IPS-NIHi11 (cell line): Measurements from ENCODE around the gene KCNH2.

Source experiments
- DNase-seq: peaks from one replicate; pipeline ENCODE4 v3.0.0; 2012; ENCODE audit warnings: mixed read lengths, low spot score

Gene KCNH2

DNA sequence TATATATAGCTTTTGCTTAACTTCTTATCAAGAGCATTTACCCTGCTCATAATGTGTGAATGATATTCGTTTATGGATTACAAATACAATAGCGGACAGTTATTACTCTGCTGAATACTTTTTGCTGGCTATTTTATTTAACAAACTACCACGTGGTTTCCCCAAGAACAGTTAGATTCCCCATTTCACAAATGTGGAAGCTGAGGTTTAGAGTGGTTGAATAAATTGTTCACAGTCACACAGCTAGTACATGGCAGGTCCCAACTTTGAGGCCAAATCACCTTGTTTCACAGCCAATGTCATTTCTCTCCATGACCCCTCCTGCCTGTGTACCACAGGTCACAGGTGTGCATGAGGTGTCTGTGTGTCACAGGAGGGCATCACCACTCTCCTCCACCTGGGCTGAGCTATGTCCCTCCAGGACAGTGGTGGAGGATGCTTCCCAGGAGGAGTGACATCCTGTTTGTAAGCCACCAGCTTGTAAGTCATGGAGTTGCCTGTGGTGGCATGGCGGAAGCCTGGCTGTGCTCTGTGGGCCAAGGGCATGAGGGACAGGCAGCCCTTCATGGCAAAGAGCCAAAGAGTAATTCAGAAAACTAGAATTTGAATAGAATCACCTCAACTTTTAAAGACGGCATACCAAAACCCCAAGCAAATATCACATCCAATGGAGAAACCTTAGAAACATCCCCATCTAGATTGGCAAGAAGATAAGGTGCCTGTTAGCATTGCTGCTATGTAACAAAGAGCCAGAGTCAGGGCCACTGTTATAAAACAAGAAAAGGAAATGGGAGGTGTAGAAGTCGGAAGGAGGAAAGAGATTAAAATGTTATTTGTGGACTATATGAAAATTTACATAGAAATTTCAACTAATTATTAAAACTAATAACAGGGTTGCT, 73.9 kb downstream of the KCNH2 start:
- no peak for DNase-seq

- DNase-seq: no peak
Observed at GRCh38 chr7:150903606-150904005, 74.5 kb downstream of the KCNH2 start.

DNA sequence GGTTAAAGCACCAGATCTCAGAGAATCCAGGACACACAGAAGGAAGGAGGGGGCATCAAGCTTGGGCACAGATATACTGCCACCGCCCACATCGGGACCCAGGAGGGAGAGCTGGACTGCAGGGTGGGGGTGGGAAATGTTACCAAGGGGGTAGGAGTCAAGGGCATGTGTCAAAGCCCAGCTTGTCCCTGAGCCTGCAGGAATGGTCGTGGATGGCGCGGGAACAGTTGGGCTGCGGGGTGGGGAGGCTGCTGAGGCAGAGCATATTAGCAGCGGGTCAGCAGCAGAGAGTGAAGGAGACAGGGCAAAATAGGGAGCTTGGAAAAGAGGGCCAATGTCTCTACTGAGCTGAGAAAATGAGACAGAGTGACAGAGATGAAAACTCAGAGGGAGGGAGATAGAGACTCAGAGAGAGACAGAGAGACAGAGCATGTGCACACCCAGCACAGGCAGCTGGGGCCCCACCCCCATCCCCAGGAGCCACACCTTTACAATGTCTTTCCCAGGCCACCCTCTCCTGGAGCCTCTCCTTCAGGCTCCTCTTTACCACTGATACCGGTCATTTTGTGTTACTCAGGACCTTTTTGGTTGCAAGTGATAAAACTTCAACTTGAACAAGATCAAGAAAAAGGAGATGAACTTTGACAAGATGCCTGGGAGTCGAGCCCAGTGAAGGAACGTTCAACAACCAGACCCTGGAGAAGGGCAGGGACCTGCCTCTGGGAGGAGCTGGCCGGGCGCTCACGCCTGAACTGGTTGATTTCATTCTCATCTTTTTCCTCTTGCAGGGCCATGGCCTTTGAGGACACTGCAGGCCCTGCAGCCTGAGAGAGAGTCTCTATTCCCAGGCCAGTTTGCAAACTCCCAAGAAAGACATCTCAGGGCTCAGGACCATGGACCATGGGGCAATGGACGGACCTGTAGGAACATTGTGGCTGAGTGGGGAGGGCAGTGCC, 75.8 kb downstream of the KCNH2 start:
- DNase-seq: no peak

- DNase-seq: peak; percentile 50
Observed at GRCh38 chr7:150901160-150902035, 76.7 kb downstream of the KCNH2 start.

GRCh38 chr7:150900675-150901074, 77.4 kb downstream of the KCNH2 start:
- no peak for DNase-seq

GRCh38 chr7:150898475-150899011, 79.6 kb downstream of the KCNH2 start:
- peak; percentile 91 for DNase-seq

- no peak for DNase-seq
Observed at GRCh38 chr7:150897502-150898474, 80.3 kb downstream of the KCNH2 start.

DNA sequence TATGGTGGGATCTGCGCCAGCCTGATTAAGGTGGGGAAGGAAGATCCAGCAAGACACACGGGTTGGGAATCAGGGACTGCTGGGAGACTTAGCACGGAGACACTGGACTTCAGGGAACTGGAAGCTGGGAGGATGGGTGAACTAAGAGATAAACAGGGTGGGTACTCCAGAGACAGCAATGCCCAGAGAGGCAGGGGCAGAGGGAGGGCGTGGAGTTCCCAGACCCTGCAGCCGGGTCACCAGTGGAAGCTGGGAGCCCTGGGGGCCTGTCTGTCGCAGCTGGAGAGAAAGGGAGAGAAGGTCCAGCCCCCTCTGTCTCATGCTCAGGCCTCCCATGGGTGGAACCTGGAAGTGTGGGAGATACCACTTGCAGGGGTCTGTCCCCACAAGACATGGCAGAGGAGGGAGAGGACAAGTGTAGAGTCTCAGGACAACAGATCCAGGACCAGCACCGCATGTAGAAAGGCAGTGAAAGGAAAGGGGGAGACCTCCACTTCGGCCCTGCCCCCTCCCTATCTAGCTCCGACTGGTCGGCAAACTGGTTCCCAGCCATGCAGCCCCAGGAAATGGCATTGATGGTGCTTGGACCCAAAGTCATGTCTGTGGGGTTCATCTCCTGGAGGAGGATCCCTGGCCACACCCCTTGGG, 81.4 kb downstream of the KCNH2 start:
- DNase-seq: no peak

DNA sequence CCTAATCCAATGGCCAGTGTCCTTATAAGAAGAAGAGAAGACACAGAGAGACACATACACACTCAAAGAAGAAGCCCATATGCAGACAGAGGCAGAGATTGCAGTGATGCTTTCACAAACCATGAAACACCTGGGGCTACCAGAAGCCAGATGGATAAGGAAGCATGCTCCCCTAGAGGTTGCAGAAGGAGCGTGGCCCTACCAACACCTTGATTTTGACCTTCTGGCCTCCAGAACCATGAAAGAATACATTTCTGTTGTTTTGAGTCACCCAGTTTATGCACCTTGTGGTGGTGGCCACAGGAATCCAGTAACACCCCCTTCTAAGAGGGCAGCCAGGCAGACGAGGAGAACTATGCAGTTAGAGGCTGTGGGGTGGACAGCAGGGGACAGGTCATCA, 82.3 kb downstream of the KCNH2 start:
- no peak for DNase-seq
